ENCODE measurements around the gene KCNJ14.
A peak's percentile ranks its signal among the peaks of the same experiment; 100 is the strongest.
"Not testable (repeated sequence)": the region's sequence is repeated elsewhere in the genome, so short reads cannot be mapped to it uniquely, and the experiment has no call there.

Gene KCNJ14

GRCh38 chr19:48487948-48488347 is 32.6 kb downstream of the KCNJ14 start:
- DNase-seq (ENCODE audit: low read depth in 2 of 2): no peak

DNA sequence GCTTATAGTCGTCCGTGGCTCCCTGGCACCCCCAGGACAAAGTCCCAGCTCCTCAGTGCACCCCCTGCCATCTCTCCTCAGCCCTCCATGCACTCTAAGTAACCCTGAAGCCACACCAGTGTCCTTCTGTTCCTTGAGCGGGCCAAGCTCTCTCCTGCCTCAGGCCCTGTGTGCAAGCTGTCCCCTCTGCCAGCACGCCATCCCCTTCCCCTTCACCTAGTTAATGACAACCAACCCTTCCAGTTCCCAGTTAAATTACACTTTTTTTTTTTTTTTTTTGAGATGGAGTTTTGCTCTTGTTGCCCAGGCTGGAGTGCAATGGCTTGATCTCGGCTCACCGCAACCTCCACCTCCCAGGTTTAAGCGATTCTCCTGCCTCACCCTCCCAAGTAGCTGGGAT is 33.1 kb downstream of the KCNJ14 start:
- DNase-seq (ENCODE audit: low read depth in 2 of 2): not testable (repeated sequence)

DNA sequence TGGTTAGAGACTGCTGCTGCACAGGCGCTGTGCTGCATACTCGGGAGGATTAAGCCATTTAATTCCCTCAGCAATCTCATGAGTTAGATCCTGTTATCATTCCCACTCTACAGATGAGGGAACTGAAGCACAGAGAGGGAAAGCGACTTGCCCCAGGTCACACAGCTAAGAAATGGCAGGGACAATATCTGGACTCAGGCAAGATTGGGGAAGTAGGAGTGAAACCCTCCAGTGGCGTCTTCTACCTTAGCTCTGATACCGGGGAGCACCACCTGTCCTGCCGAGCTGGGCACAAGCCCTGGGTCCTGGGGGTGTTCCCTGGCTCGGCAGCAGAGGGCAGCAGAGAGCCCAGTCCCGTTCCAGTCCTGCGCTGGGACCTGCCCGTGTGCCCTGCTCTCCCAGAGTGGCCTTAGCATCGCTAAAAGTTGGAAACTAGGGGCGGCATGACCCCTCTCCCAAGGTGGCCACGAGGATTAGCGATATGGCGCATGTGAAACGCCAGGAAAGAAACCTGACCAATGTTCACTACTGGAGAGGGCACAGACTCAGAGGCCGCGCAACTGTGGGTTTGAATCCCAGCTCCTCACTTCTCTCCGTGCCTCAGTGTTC is 34.3 kb downstream of the KCNJ14 start:
- peak; percentile 55 to 76 for DNase-seq (ENCODE audit: low read depth in 2 of 2)

DNA sequence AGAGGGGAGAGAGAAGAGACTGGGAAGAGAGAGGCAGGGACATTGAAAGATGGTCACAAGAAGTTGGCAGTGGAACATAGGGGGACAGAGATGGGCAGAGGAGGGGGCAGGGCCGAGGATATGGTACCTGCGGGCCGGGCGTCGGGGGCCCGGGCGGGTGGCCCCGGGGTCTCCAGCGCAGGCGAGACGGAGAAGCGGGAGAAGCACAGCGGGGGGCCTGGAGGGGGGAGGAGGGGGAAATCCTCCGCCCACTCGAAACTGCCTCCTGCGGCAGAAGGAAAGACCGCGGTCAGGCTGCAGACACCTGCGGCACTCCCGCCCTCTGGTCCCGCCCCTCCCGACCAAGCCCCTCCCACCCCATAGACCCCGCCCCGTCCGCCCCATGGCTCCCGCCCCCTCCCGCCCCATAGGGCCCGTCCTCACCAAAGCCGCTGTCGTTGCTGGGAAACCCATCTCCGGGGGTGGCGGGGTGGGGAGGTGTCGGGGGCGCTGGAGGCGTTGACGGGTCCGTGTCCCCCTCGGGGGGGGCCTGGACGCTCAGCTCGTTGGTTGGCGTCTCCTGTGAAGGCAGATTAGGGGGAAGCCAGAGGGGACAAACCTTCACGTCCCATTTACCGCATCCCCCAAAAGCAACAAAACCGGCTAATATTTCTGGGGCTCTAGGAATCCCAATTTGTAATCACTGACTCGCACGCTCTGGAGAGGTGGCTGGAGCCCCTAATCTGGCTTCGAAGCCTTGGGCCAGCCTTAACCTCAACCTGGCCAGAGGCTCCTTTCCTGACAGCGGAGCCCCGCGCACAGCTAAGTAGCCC is 35.8 kb downstream of the KCNJ14 start:
- no peak for DNase-seq (ENCODE audit: low read depth in 2 of 2)

GRCh38 chr19:48491793-48492123 is 36.4 kb downstream of the KCNJ14 start:
- DNase-seq (ENCODE audit: low read depth in 2 of 2): no peak

GRCh38 chr19:48492925-48493717 is 37.7 kb downstream of the KCNJ14 start:
- peak; percentile 85 to 88 for DNase-seq (ENCODE audit: low read depth in 2 of 2)

DNA sequence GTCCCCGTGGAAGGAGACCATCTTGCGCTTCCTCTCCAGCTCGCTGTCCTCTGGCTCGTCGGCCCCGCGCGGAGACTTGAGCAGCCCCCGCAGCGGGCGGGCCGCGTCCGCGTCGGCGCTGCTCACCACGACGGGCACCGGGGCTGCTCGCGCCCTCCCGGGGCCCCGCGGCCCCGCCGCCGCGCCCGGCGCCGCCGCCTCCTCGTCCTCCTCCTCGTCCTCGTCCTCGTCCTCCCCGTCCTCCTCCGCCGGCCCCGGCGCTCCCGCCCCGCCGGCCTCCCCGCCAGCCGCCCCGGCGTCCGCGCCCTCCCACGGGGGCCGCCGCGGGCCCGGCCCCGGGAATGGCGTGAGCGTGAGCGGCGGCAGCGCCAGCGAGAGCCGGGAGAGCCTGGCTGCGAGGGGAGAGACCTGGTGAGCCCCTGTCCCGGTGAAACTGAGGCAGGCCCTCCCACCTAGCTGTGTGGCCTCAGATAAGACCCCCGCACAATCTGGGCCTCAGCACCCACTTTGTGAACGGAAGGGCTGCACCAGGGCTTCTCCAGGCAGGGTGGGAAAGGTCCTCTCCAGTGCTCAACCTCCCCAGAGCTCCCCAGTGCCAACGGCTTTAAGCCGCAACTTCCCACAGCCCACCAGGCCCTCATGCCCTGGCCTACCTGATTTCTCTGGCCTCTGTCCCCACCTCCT is 38.5 kb downstream of the KCNJ14 start:
- no peak for DNase-seq (ENCODE audit: low read depth in 2 of 2)

GRCh38 chr19:48495396-48495795 is 40.0 kb downstream of the KCNJ14 start:
- no peak for DNase-seq (ENCODE audit: low read depth in 2 of 2)

DNA sequence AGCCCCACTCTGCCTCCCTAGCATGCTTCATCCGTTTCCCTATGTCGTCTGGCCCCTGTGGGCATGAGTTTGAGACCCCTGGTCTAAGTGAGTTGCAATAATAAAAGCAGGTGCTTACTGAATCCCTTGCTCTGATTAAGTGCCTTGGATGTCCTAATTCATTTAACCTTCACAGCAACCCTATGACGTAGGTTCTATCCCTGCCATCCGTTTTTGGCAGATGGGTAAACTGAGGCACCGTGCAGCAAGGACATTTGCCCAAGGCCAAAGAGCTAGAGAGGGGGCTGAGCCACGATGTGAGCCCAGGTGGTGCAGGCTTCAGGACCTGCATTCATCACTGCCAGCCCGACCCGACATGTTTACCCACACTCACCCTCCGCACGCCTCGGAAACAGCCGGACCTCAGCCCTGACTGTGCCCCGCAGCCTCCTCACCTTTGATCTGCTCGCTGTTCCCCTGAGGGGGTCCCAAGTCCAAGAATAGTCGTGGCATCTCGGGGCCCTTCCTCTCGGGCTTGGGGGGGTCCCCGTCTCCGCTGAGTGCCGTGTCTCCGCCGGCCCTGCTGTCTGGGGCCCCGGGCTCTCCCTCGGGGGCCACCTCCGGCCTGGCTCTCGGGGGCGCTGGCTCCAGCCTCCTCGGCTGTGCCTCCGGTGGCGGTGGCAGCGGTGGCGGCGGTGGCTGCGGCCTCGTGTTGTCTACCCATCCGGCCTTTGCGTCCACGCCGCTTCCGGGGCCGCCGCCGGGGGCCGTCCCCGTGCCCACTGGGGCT is 41.8 kb downstream of the KCNJ14 start:
- no peak for DNase-seq (ENCODE audit: low read depth in 2 of 2)

DNA sequence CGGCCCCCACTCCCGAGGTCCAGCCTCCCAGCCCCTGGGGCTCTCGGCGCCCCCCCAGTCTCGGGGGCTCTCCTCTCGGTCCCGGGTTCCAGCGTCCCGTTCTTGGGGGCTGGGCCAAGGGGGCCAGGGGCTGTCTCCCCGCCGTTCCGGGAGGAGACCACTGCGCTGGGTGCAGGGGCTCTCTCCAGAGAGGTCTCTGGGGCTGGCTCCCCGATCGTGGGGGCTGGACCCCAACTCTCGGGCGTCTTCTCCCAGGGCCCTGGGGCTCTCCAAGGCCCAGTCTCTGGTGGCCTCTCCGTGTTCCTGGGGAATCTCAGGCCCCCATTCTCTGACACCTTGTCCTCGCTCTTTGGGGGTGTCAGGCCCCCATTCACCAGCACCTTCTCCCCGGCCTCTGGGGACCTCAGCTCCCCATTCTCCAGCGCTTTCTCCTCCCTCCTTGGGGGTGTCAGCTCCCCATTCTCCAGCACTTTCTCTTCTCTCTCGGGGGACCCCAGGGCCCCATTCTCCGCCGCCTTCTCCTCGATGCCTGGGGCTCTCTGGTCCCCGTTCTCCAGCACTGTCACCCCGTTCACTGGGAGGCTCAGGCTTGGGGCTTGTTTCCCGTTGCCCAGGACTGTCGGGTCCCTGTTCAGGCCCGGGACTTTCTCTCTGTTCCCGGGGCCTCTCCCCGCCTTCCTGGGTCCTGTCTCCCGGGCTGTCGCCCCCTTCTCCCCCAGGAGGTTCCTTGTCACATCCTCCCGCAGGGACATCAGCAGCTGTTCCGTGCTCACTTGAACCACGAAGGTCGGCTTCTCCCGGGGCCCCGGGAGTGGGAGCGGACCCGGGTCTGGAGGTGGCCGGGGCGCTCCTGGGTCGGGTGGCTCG is 42.6 kb downstream of the KCNJ14 start:
- no peak for DNase-seq (ENCODE audit: low read depth in 2 of 2)

DNA sequence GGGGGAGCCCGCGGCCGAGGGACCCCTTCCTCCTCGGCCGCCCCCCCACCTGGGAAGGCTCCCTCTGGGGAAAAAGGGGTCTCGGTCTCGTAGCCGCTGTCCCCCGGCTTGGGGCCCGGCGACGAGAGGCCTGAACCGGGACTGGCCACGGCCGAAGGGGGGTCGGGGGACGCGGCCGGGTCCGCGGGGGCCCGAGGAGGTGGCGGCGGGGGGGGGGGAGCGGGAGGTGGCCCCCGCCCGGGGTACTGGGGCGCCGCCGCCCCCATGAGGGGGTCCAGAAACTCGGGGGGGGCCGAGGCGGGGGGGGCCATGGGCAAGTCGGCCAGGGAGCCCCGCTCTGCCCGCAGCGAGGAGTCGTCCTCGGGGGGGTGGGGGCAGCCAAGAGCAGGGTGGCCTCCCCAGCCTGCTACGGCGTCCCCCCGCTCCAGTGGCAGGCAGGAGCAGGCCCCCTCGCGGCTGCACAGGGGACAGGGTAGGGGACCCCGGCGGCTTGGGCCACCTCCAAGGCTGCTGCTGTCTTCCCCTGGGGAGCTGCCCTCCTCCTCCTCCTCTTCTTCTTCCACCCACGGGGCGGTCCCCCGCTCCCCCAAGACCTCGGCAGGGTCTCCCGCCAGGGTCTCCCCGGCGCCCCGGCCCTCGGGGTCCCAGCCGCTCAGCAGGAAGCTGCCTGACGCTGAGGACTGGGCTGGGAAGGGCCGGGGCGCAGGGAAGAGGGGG is 43.4 kb downstream of the KCNJ14 start:
- no peak for DNase-seq (ENCODE audit: low read depth in 2 of 2)

- DNase-seq (ENCODE audit: low read depth in 2 of 2): no peak
Measured at GRCh38 chr19:48499316-48500090, 44.1 kb downstream of the KCNJ14 start.

DNA sequence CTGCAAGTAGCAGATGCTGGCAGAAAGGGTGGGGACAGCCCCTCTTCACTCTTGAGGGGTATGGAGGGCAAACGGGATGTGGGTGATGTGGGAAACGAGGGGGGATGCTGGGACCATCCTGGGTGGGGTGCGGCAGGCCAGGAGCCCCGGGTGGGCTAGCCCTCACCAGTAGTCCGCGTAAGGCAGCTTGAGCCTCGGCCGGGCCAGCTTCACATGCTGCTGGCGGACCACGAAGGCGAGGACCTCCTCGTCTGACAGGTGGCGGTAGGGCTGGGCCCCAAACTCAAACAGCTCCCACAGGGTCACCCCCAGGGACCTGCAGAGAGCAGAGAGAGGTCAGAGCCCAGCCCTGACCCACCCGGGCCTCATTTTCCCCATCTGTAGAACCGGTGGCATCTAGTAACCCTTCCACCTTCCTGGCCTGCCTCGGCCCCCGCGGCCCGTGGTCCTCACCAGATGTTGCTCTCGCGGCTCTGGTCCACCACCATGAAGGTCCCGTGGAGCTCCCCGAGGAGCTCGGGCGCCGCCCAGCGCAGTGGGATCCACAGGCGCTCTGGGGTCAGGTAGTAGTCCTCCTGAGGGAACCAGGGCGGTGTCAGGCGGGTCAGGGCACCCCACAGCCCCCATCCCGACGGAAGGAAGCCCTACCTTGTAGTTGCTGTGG is 45.6 kb downstream of the KCNJ14 start:
- no peak for DNase-seq (ENCODE audit: low read depth in 2 of 2)

DNA sequence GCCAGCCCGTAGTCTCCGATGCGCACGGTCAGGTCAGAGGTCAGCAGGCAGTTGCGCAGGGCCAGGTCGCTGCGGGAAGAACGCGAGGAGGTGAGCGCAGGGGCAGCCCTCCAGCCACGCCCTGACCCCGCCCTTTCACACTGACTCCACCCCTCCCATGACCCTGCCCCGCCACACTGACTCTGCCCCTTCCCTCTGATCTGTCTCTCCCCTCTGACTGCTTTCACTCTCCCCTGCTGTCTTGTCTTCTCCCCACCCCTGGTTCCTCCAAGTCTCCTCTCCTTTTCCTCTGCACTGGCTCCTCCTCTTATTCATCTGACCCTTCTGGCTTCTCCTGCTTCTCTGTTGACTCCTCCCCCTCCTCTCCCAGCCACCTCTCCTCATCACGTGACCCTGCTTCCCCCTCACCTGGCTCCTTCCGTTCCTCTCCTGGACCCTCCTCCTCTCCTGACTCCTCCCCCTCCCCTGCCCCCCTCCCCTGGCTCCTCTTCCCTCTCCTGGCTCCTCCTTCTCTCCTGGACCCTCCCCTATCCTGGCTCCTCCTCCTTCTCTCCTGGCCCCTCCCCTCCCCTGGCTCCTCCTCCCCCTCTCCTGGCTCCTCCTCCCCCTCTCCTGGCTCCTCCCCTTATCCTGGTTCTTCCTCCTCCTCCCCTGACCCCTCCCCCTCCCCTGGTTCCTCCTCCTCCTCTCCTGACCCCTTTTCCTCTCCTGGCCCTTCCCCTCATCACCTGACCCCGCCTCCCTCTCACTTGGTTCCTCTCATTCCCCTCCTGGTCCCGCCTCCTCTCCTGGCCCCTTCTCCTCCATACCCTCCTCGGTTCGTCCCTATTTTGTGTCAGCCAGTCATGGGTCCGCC is 46.3 kb downstream of the KCNJ14 start:
- peak; percentile 68 to 71 for DNase-seq (ENCODE audit: low read depth in 2 of 2)

DNA sequence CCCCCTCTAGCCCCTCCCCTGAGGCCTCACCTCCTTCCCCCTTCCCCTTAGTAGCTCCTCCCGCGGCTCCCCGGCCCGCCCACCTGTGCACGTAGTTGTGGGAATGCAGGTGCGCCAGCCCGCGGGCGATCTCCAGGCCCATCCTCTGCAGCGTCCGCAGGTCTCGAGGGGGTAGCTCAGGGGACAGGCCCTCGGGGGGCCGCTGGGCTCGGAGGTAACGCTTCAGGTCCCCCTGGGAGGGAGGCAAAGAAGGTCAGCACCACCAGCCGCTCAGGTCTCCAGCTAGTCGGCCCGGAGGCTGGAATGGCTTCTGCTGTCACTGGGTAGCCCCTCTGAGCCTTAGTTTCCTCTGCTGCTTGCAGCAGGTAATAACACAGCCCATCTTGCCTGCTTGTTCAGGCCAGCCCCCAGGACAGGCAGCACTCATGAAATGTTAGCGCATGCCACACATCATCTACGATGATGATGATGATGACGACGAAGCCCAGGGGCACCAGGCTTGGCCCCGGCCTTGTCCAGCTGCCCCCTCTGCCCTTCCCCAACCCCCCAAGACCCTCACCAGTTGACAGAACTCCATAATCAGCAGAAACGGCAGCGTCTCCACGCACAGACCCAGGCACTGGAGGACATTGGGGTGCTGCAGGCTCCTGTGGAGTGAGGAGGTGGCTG is 47.1 kb downstream of the KCNJ14 start:
- DNase-seq (ENCODE audit: low read depth in 2 of 2): no peak

GRCh38 chr19:48506138-48506733 is 50.9 kb downstream of the KCNJ14 start:
- no peak for DNase-seq (ENCODE audit: low read depth in 2 of 2)

All from stimulated activated CD4-positive, alpha-beta T cell treated with anti-CD3 and anti-CD28 coated beads, Interleukin-15, amount 100 ng/mL, for 48 hours (primary cell).